ENCODE results near the gene ZNF687. TPM values are rescaled to one million over a fixed set of nuclear protein-coding genes. Genes with fewer than 3 reads are reported as not detected.

The ZNF687 gene
- total RNA-seq, 1 experiment from 2014 or later = 34.3 TPM

DNA sequence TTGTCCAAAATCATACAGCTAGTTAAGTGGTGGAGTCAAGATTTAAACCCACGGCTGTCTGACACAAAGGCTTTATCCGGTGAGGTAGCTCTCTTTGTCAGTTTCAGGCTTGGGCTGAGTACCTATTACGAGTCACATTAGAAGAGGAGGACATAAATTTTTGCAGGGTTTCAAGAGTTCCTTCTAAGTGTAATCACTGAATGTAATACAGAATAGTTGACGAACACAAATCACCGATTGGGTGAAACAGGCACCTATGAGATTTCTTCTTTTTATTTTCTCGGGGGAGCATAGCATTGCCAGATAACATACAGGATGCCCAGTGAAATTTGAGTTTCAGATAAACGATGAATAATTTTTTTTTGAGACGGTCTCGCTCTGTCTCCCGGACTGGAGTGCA is 26.7 kb upstream of the ZNF687 start:
- TF ChIP-seq ZFX (IDR thresholded peaks at IDR 0.05) = no peak
- no peak for TF ChIP-seq RAD21 (IDR thresholded peaks at IDR 0.05; ENCODE audit: low read depth)
- no peak for TF ChIP-seq CEBPB (IDR thresholded peaks at IDR 0.05; ENCODE audit: low read depth)
- TF ChIP-seq JUND (IDR thresholded peaks at IDR 0.05) = no peak
- TF ChIP-seq ELF1 (IDR thresholded peaks at IDR 0.05; ENCODE audit: borderline replicate concordance, low read depth) = no peak
- intact Hi-C loops (cut with micrococcal nuclease) = no loop called here
- Histone ChIP-seq H3K4me3 (replicated peaks in 1 of 2; ENCODE audit: low read depth in 1 of 2, low read length in 2 of 2) (peak overlapping the region; percentile 84 to 98), H3K27ac (ENCODE audit: low read depth, low read length) (peak overlapping the region; percentile 79), H4K20me1 (ENCODE audit: insufficient read depth) (no peaks in the 10 kb centered on the region; the same call in 1 of the 2 replicates), H2AFZ (ENCODE audit: low read depth, low read length, poor library complexity, severe bottlenecking) (no peak overlapping the region), H3K36me3 (ENCODE audit: control insufficient read depth in 1 of 2, insufficient read depth in 2 of 2, low read length in 2 of 2) (peaks cover 0 to 2% of the 10 kb centered on the region in 2 experiments; a peak in 2 of 4 replicates), H3K4me1 (ENCODE audit: control insufficient read depth in 1 of 2, insufficient read depth in 2 of 2, low read length in 2 of 2) (peaks cover 7 to 12% of the 10 kb centered on the region in 2 experiments; a peak in 3 of 4 replicates), H3K4me2 (ENCODE audit: low read length) (peak overlapping the region; percentile 97), H3K9me3 (ENCODE audit: control insufficient read depth in 1 of 2, insufficient read depth in 1 of 2, low read depth in 1 of 2, low read length in 2 of 2) (no peaks in the 10 kb centered on the region), H3K9me2 (ENCODE audit: insufficient read depth) (no peaks in the 10 kb centered on the region), H3K27me3 (ENCODE audit: insufficient read depth, low read length) (no peaks in the 10 kb centered on the region), H3K9ac (ENCODE audit: low read length) (peak overlapping the region; percentile 94), H3K79me2 (ENCODE audit: insufficient read depth, low read length) (peaks cover 57% of the 10 kb centered on the region)
- RAD21 ChIA-PET (ENCODE audit: low non-redundant PET in 1 of 2, low total read pairs in 2 of 2, uncharacterized antibody in 2 of 2, unreplicated experiment in 2 of 2) = no interaction called here
- CTCF ChIA-PET = no interaction called here
- no TSS peak for BruUV-seq (replicated peaks)
- POLR2A ChIA-PET = interaction anchor here (1.3 kb wide), 2 partner anchors 14 to 27 kb away, joined by 3 to 5 read pairs; partner anchors contain the start of gene ZNF687
- DNase-seq (ENCODE audit: low read depth, low spot score) = no peak
- no peak for ATAC-seq

- ChIA-PET RAD21 (ENCODE audit: low non-redundant PET in 1 of 2, low total read pairs in 2 of 2, uncharacterized antibody in 2 of 2, unreplicated experiment in 2 of 2) (no interaction called here), CTCF (no interaction called here), POLR2A (interaction anchor here (1.1 kb wide), 1 partner anchor 22 kb away, joined by 5 read pairs; the partner anchor contains the start of gene ZNF687)
- H3K27ac ChIP-seq (ENCODE audit: low read depth, low read length) = no peak overlapping the region
- ATAC-seq (no peak), DNase-seq (ENCODE audit: low read depth, low spot score) (no peak)
- no peaks in the 10 kb centered on the region for H3K9me2 ChIP-seq (ENCODE audit: insufficient read depth)
- no peaks in the 10 kb centered on the region for H3K27me3 ChIP-seq (ENCODE audit: insufficient read depth, low read length)
- H3K4me3 ChIP-seq (replicated peaks in 1 of 2; ENCODE audit: low read depth in 1 of 2, low read length in 2 of 2) = no peak overlapping the region
- peaks cover 10 to 16% of the 10 kb centered on the region in 2 experiments; a peak in 3 of 4 replicates for H3K36me3 ChIP-seq (ENCODE audit: control insufficient read depth in 1 of 2, insufficient read depth in 2 of 2, low read length in 2 of 2)
- H3K79me2 ChIP-seq (ENCODE audit: insufficient read depth, low read length) = peaks cover 89% of the 10 kb centered on the region
- H3K4me1 ChIP-seq (ENCODE audit: control insufficient read depth in 1 of 2, insufficient read depth in 2 of 2, low read length in 2 of 2) = peaks cover 5 to 8% of the 10 kb centered on the region in 2 experiments; a peak in 3 of 4 replicates
- no peak for TF ChIP-seq TCF7L2 (IDR thresholded peaks at IDR 0.05; ENCODE audit: borderline replicate concordance, extremely low read depth, insufficient read depth, insufficient read length)
- no peak for TF ChIP-seq JUND (IDR thresholded peaks at IDR 0.05)
- no peak for TF ChIP-seq EZH2 (IDR thresholded peaks at IDR 0.05)
- TF ChIP-seq POLR2AphosphoS5 (IDR thresholded peaks at IDR 0.05; ENCODE audit: low read depth, low read length) = no peak
- TF ChIP-seq, protein P1, sequence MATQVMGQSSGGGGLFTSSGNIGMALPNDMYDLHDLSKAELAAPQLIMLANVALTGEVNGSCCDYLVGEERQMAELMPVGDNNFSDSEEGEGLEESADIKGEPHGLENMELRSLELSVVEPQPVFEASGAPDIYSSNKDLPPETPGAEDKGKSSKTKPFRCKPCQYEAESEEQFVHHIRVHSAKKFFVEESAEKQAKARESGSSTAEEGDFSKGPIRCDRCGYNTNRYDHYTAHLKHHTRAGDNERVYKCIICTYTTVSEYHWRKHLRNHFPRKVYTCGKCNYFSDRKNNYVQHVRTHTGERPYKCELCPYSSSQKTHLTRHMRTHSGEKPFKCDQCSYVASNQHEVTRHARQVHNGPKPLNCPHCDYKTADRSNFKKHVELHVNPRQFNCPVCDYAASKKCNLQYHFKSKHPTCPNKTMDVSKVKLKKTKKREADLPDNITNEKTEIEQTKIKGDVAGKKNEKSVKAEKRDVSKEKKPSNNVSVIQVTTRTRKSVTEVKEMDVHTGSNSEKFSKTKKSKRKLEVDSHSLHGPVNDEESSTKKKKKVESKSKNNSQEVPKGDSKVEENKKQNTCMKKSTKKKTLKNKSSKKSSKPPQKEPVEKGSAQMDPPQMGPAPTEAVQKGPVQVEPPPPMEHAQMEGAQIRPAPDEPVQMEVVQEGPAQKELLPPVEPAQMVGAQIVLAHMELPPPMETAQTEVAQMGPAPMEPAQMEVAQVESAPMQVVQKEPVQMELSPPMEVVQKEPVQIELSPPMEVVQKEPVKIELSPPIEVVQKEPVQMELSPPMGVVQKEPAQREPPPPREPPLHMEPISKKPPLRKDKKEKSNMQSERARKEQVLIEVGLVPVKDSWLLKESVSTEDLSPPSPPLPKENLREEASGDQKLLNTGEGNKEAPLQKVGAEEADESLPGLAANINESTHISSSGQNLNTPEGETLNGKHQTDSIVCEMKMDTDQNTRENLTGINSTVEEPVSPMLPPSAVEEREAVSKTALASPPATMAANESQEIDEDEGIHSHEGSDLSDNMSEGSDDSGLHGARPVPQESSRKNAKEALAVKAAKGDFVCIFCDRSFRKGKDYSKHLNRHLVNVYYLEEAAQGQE (IDR thresholded peaks at IDR 0.05; ENCODE audit: low read depth) = no peak
- no peak for TF ChIP-seq SIN3A (IDR thresholded peaks at IDR 0.05; ENCODE audit: low read depth)
- TF ChIP-seq POLR2A (IDR thresholded peaks at IDR 0.05; ENCODE audit: borderline replicate concordance, extremely low read depth, insufficient read depth, insufficient read length) = no peak
- TF ChIP-seq, protein P2, sequence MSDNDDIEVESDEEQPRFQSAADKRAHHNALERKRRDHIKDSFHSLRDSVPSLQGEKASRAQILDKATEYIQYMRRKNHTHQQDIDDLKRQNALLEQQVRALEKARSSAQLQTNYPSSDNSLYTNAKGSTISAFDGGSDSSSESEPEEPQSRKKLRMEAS (IDR thresholded peaks at IDR 0.05) = no peak
- no peak overlapping the region for H2AFZ ChIP-seq (ENCODE audit: low read depth, low read length, poor library complexity, severe bottlenecking)
- no peak overlapping the region for H3K9ac ChIP-seq (ENCODE audit: low read length)
- BruUV-seq (replicated peaks) = no TSS peak
- no peak overlapping the region for H3K4me2 ChIP-seq (ENCODE audit: low read length)
- no peaks in the 10 kb centered on the region; the same call in 1 of the 2 replicates for H4K20me1 ChIP-seq (ENCODE audit: insufficient read depth)
- no peaks in the 10 kb centered on the region for H3K9me3 ChIP-seq (ENCODE audit: control insufficient read depth in 1 of 2, insufficient read depth in 1 of 2, low read depth in 1 of 2, low read length in 2 of 2)
- intact Hi-C loops (cut with micrococcal nuclease) = no loop called here
These were observed 22.7 kb upstream of the ZNF687 start for GRCh38 chr1:151259351-151259750.

Data from HCT116 (cell line).